Ovary (tissue), 9 donors: ENCODE data around the gene ABCA12. TPM values are rescaled to one million over a fixed set of nuclear protein-coding genes. Genes with fewer than 3 reads are reported as not detected.

Source experiments
- DNase-seq, 5 donors: peaks; one replicate each; pipeline ENCODE4 v3.0.0-alpha.2; 2019 to 2020
- H3K27ac ChIP-seq, 2 donors: fragments of 200-600 bp; one replicate each; pipeline versions ENCODE4 v1.5.1 to v1.8.0; 2019 to 2022
- H3K27me3 ChIP-seq: fragments of 200-600 bp; one replicate; pipeline ENCODE4 v1.8.0; 2022
- H3K36me3 ChIP-seq: fragments of 200-600 bp; sonication (generic); one replicate; pipeline ENCODE4 v1.5.1; 2019
- H3K4me1 ChIP-seq: one replicate; pipeline ENCODE4 v1.8.1; 2013; ENCODE audit warnings: mild to moderate bottlenecking, moderate library complexity; ENCODE audit not compliant: insufficient read depth
- H3K4me3 ChIP-seq: fragments of 200-600 bp; sonication (generic); one replicate; pipeline ENCODE4 v1.5.1; 2017
- H3K9me3 ChIP-seq, 2 donors: fragments of 200-600 bp in 1 of 2; sonication (generic) in 1 of 2; one replicate each; pipeline versions ENCODE4 v1.5.1 to v1.8.1; 2013 to 2019; ENCODE audit warnings: mild to moderate bottlenecking in 1 of 2, moderate library complexity in 1 of 2
- EP300 ChIP-seq: sonication (generic); formaldehyde crosslinking; IDR thresholded peaks from one replicate; pipeline ENCODE4 v1.6.1; 2017; ENCODE audit warnings: antibody characterized with exemption
- POLR2A ChIP-seq: fragments of 450-650 bp; IDR thresholded peaks from one replicate; pipeline ENCODE4 v1.6.1; 2017; ENCODE audit warnings: antibody characterized with exemption, mild to moderate bottlenecking, moderate library complexity
- WGBS, 3 donors: extraction: QIAGEN DNeasy Blood & Tissue Kit in 1 of 3; methylation state at CpG; one replicate each; pipeline versions ENCODE4 v1.1.5 to v1.1.7; 2013 to 2017; 5-methylcytosine and 5-hydroxymethylcytosine counted together
- intact Hi-C, 4 donors: fragments of 100-400 bp; cut with DNase I; formaldehyde crosslinking; loops; one replicate each; pipeline versions ENCODE4 v1.11.0 to v1.15.1; 2022 to 2023
- polyA plus RNA-seq, 2 donors: library from polyadenylated mRNA; stranded (reverse); fragments of 200-250 nt in 1 of 2; fragments of 350-450 nt in 1 of 2; fragmentation: Illumina TruSeq in 1 of 2; extraction: RNeasy Lipid Tissue Mini Kit (QIAGEN cat#74804) in 1 of 2; gene quantifications; one replicate each; pipeline ENCODE4 v1.2.3, GENCODE V29; 2013 to 2014
- total RNA-seq, 7 donors: library from RNA; depleted of rRNA in 2 of 7; stranded (reverse); fragments of >200 nt in 2 of 7; fragmentation: NEBNext Ultra II Directional in 3 of 7; extraction: Animal tissue kit (Norgen Biotek cat#: 25700) in 3 of 7; gene quantifications; one replicate each; pipeline versions ENCODE4 v1.1.0 to v1.2.4, GENCODE V29; 2016 to 2023
- TF ChIP-seq, protein P1 (sequence below), 3 donors: fragments of 450-650 bp in 2 of 3; fragments of 200-600 bp in 1 of 3; IDR thresholded peaks; one replicate each; pipeline versions ENCODE4 v1.5.1 to v1.8.0; 2016 to 2022; ENCODE audit warnings: antibody characterized with exemption in 3 of 3, mild to moderate bottlenecking in 1 of 3
- donor health status: DM: no; HTN: no; CAD: no; lungs with moderate emphysema.
- donor health status: DM: no; HTN: no; CAD: no.
- donor health status: Bipolar disorder and iron deficiency.
- donor health status: DM: yes; HTN: yes; CAD: no.
- donor health status: DM: no; HTN: no; CAD: no.
- donor health status: DM: yes; HTN: yes; CAD: no.

ABCA12 gene
- total and polyA plus RNA-seq, 9 donors: 0.02 to 0.25 (median 0.10) TPM; not detected in 4

DNA sequence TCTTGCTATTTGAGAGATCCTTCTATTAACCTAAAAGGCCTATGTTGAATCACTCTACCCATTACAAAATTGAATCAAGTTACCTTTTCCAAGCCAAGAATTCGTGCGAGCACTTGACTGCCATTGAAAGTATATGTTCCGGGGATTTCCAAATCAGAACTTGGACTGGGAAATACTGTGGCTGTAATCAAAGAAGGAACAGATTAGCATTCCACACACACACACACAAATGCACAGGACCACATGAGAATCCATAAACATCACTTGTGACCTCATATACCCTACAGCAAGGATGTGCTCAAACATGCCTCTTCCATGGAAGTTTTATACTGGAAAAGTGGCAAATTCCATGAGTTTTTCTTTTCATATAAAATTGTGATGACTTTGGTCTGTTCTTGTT lies 86.0 kb downstream of the ABCA12 start:
- H3K36me3 ChIP-seq: no peaks in the 10 kb centered on the region
- TF ChIP-seq POLR2A: no peak
- TF ChIP-seq, protein P1, sequence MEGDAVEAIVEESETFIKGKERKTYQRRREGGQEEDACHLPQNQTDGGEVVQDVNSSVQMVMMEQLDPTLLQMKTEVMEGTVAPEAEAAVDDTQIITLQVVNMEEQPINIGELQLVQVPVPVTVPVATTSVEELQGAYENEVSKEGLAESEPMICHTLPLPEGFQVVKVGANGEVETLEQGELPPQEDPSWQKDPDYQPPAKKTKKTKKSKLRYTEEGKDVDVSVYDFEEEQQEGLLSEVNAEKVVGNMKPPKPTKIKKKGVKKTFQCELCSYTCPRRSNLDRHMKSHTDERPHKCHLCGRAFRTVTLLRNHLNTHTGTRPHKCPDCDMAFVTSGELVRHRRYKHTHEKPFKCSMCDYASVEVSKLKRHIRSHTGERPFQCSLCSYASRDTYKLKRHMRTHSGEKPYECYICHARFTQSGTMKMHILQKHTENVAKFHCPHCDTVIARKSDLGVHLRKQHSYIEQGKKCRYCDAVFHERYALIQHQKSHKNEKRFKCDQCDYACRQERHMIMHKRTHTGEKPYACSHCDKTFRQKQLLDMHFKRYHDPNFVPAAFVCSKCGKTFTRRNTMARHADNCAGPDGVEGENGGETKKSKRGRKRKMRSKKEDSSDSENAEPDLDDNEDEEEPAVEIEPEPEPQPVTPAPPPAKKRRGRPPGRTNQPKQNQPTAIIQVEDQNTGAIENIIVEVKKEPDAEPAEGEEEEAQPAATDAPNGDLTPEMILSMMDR (IDR thresholded peaks at IDR 0.05): no peak
- no peaks in the 10 kb centered on the region for H3K27me3 ChIP-seq
- H3K9me3 ChIP-seq: no peaks in the 10 kb centered on the region
- no peaks in the 10 kb centered on the region for H3K4me1 ChIP-seq
- intact Hi-C loops: no loop called here
- H3K27ac ChIP-seq: no peak overlapping the region
- DNase-seq: no peak
- 94 to 98% (median 95%) methylated on average over 3 of the region's 3 CpGs for WGBS, 3 donors
- no peak overlapping the region for H3K4me3 ChIP-seq

DNA sequence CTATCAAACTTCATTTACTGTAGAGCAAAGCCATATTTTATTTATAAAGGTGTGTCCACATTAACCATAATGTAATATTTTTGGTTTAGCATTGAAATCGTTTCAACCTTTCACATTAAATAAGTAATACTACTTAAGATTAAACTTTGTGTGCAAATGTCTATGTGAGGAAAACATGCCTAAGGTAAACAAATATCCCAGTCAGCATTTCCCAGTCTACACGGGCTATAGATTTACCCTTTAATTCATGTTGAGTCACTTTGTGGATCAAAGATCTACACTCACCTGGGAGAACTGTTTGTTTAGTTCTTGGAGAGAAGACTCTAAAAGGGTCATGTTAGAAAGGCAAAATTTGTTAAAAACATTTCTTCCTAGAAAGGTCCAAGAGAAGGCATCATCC lies 89.1 kb downstream of the ABCA12 start:
- no peak overlapping the region for H3K4me3 ChIP-seq
- H3K36me3 ChIP-seq: no peaks in the 10 kb centered on the region
- no peak for TF ChIP-seq POLR2A
- TF ChIP-seq, protein P1 (IDR thresholded peaks at IDR 0.05): no peak
- TF ChIP-seq EP300: no peak
- intact Hi-C loops: no loop called here
- 76 to 85% (median 78%) methylated on average over 2 of the region's 2 CpGs for WGBS, 3 donors
- no peaks in the 10 kb centered on the region for H3K4me1 ChIP-seq
- DNase-seq: no peak
- H3K9me3 ChIP-seq: no peaks in the 10 kb centered on the region
- no peak overlapping the region for H3K27ac ChIP-seq
- H3K27me3 ChIP-seq: no peaks in the 10 kb centered on the region

DNA sequence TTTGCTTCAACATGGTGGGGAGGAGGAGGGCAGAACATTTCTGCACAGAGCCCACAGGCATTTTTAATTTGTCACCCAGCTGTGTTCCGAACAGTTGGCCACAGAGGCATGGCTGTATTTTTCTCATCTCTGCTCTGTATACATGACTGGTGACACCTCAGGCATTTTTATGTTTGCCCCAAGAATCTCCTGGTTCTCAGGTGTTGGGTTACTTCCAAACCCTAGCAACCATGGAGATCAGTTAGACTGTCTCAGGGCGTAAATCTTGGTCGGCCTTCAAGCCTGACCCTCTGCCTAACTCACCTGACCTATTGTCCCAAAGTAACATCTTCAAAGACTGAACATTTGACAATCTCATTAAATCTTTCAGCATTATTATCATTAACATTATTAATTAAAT lies 100.0 kb downstream of the ABCA12 start:
- Histone ChIP-seq H3K27ac (no peak overlapping the region), H3K27me3 (no peaks in the 10 kb centered on the region), H3K4me1 (no peaks in the 10 kb centered on the region), H3K36me3 (no peaks in the 10 kb centered on the region), H3K4me3 (no peak overlapping the region), H3K9me3 (no peaks in the 10 kb centered on the region)
- no peak for DNase-seq
- TF ChIP-seq, protein P1 (IDR thresholded peaks at IDR 0.05): no peak
- TF ChIP-seq EP300: no peak
- intact Hi-C loops: no loop called here
- 62 to 68% (median 63%) methylated on average over 3 of the region's 3 CpGs for WGBS, 3 donors

DNA sequence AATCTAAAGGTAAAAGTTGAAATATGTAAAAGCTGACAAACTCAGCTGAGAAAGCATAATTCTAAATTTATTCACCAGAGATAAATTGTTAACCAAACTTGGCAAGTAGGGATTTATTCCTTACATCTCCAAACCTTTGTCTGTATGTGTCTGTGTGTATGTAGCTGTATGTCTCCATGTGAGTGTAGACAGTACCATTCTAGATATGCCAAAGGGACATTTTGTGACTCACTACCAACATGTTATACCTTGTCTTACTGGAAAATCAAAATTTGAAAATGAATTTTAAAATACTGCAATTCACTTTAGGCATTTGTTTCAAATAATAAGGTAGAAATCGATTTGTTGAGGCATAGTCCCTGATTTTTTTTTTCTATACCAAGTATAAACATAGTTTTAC lies 102.1 kb downstream of the ABCA12 start:
- H3K4me3 ChIP-seq: no peak overlapping the region
- no peaks in the 10 kb centered on the region for H3K4me1 ChIP-seq
- H3K27me3 ChIP-seq: no peaks in the 10 kb centered on the region
- intact Hi-C loops: no loop called here
- H3K9me3 ChIP-seq: no peaks in the 10 kb centered on the region
- H3K36me3 ChIP-seq: no peaks in the 10 kb centered on the region
- H3K27ac ChIP-seq: no peak overlapping the region
- TF ChIP-seq POLR2A (no peak), EP300 (no peak)
- TF ChIP-seq, protein P1 (IDR thresholded peaks at IDR 0.05): no peak
- DNase-seq: no peak
- 42 to 92% (median 73%) methylated on average over 1 of the region's 1 CpG for WGBS, 3 donors

DNA sequence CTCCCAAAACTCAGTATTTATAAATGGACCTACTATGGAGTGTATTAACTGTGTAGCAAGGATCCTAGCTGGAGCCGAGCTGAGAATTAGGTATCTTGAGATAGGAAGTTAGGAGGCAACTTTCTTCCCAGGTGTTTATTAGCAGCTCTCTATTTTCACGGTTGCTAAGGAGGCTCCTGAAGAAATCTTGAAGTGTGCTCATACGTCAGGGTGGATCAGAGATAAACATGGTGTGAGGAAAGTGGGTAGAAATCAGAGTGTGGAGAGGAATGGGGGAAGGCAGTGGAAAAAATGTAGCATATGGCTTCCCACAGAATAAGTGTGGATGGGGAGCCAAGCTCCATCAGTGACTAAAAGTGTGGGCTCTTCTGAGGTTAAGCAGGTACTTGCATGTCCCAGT lies 104.3 kb downstream of the ABCA12 start:
- intact Hi-C loops: no loop called here
- TF ChIP-seq, protein P1 (IDR thresholded peaks at IDR 0.05): no peak
- WGBS, 3 donors: 51 to 68% (median 55%) methylated on average over 3 of the region's 3 CpGs

More for the DNA sequence above, 104.3 kb downstream of the ABCA12 start:
- Histone ChIP-seq H3K27ac (no peak overlapping the region), H3K4me1 (no peaks in the 10 kb centered on the region), H3K4me3 (no peak overlapping the region), H3K36me3 (no peaks in the 10 kb centered on the region), H3K9me3 (no peaks in the 10 kb centered on the region), H3K27me3 (no peaks in the 10 kb centered on the region)
- no peak for DNase-seq
